SK-N-SH treated with all-trans-retinoic acid at 6 μM for 48 hours (cell line): ENCODE data around the gene TNPO3.

Experiments used
- ISL1 ChIP-seq: fragments of 250-450 bp; sonication (Bioruptor Pico); IDR thresholded peaks from 2 replicates; pipeline ENCODE4 v2.1.2; 2022; ENCODE audit warnings: mild to moderate bottlenecking, moderate library complexity
- ZNF8 ChIP-seq: fragments of 450-650 bp; formaldehyde crosslinking; IDR thresholded peaks from 2 replicates; pipeline ENCODE4 v1.5.0; 2020; ENCODE audit warnings: mild to moderate bottlenecking, moderate library complexity
- TF ChIP-seq, protein P1 (sequence below): fragments of 250-450 bp; sonication (Bioruptor Pico); IDR thresholded peaks from 2 replicates; pipeline ENCODE4 v1.8.0; 2020; ENCODE audit warnings: mild to moderate bottlenecking, moderate library complexity, borderline replicate concordance
- TF ChIP-seq, protein P2 (sequence below): fragments of 250-450 bp; sonication (Bioruptor Pico); IDR thresholded peaks from 2 replicates; pipeline ENCODE4 v1.5.1; 2020; ENCODE audit warnings: low read depth, mild to moderate bottlenecking, moderate library complexity

DNA sequence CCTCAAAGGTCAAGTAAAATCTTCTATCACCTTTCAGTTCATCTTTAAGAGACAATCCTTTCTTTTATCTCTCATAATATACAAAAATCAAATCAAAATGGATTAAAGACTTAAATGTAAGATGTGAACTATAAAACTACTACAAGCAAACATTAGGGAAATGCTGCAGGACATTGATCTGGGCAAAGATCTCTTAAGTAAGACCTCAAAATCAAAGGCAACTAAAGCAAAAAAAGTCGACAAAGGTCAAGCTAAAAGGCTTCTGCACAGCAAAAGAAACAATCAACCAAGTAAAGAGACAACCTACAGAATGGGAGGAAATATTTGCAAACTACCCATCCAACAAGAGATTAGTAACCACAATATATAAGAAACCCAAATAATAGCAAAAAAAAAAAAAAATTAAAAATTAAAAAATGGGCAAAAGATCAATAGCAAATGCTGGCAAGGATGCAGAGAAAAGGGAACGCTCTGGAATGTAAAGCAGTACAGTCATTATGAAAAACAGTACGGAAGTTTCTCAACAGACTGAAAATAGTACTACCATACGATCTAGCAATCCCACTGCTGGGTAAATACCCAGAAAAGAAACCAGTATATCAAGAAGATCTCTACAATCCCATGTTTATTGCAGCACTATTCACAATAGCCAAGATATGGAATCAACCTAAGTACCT is 41.7 kb downstream of the TNPO3 start:
- TF ChIP-seq, protein P1, sequence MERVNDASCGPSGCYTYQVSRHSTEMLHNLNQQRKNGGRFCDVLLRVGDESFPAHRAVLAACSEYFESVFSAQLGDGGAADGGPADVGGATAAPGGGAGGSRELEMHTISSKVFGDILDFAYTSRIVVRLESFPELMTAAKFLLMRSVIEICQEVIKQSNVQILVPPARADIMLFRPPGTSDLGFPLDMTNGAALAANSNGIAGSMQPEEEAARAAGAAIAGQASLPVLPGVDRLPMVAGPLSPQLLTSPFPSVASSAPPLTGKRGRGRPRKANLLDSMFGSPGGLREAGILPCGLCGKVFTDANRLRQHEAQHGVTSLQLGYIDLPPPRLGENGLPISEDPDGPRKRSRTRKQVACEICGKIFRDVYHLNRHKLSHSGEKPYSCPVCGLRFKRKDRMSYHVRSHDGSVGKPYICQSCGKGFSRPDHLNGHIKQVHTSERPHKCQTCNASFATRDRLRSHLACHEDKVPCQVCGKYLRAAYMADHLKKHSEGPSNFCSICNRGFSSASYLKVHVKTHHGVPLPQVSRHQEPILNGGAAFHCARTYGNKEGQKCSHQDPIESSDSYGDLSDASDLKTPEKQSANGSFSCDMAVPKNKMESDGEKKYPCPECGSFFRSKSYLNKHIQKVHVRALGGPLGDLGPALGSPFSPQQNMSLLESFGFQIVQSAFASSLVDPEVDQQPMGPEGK (CRISPR knock-in tag), result no peak
- TF ChIP-seq, protein P2, sequence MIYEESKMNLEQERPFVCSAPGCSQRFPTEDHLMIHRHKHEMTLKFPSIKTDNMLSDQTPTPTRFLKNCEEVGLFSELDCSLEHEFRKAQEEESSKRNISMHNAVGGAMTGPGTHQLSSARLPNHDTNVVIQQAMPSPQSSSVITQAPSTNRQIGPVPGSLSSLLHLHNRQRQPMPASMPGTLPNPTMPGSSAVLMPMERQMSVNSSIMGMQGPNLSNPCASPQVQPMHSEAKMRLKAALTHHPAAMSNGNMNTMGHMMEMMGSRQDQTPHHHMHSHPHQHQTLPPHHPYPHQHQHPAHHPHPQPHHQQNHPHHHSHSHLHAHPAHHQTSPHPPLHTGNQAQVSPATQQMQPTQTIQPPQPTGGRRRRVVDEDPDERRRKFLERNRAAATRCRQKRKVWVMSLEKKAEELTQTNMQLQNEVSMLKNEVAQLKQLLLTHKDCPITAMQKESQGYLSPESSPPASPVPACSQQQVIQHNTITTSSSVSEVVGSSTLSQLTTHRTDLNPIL (CRISPR knock-in tag), result no peak
- TF ChIP-seq ISL1 (no peak), ZNF8 (CRISPR knock-in tag) (no peak)
